HEK293 (cell line): ENCODE measurements around the gene SLF2.
A peak's percentile ranks its signal among the peaks of the same experiment; 100 is the strongest.

Experiments used
- CTCF ChIA-PET: fragments of 350-600 bp; formaldehyde crosslinking; extraction: SDS; loops from one replicate; lab custom pipeline; 2021; ENCODE audit warnings: antibody characterized with exemption; lab: Yijun Ruan, JAX
- POLR2A ChIA-PET: fragments of 300-600 bp; formaldehyde crosslinking; extraction: SDS; loops from one replicate; lab custom pipeline; 2020; ENCODE audit warnings: antibody characterized with exemption, inconsistent platforms; lab: Yijun Ruan, JAX
- H3K27ac ChIP-seq: fragments of 200-500 bp; sonication (Bioruptor generic); 2 replicates; pipeline ENCODE4 v1.5.1; 2014; ENCODE audit warnings: low read depth, low read length, control low read depth, inconsistent platforms; ENCODE audit errors: extremely low read depth
- H3K36me3 ChIP-seq, 2 experiments: fragments of 200-500 bp in 1 of 2; sonication (Bioruptor generic) in 1 of 2; 1 replicate in 1 of 2; 2 replicates in 1 of 2; pipeline ENCODE4 v1.5.1; 2014 to 2017; ENCODE audit warnings: inconsistent platforms in 2 of 2, low read length in 2 of 2; ENCODE audit not compliant: control insufficient read depth in 2 of 2, insufficient read depth in 1 of 2
- H3K4me1 ChIP-seq: fragments of 200-500 bp; sonication (Bioruptor generic); 2 replicates; pipeline ENCODE4 v1.5.1; 2014; ENCODE audit warnings: mild to moderate bottlenecking, low read length, inconsistent platforms; ENCODE audit not compliant: control insufficient read depth, insufficient read depth
- H3K4me3 ChIP-seq: 2 replicates; pipeline ENCODE4 v1.5.1; 2011; ENCODE audit warnings: low read depth, mild to moderate bottlenecking, control low read depth, low read length, moderate library complexity
- H3K9me3 ChIP-seq: fragments of 200-500 bp; sonication (Bioruptor generic); 2 replicates; pipeline ENCODE4 v1.5.1; 2014; ENCODE audit warnings: low read depth, low read length, inconsistent platforms; ENCODE audit not compliant: control insufficient read depth, insufficient read depth
- BCL6B ChIP-seq: fragments of 450-650 bp; formaldehyde crosslinking; IDR thresholded peaks from 2 replicates; pipeline ENCODE4 v1.5.1; 2017; ENCODE audit warnings: missing biosample characterization, missing genetic modification characterization
- CTCF ChIP-seq: fragments of 450-650 bp; formaldehyde crosslinking; IDR thresholded peaks from 2 replicates; pipeline ENCODE4 v1.5.1; 2016; ENCODE audit warnings: missing biosample characterization, missing genetic modification characterization
- GFI1B ChIP-seq: fragments of 450-650 bp; formaldehyde crosslinking; IDR thresholded peaks from 2 replicates; pipeline ENCODE4 v1.5.1; 2016; ENCODE audit warnings: missing biosample characterization, missing genetic modification characterization
- HIC1 ChIP-seq: fragments of 450-650 bp; formaldehyde crosslinking; IDR thresholded peaks from 2 replicates; pipeline ENCODE4 v1.5.1; 2016; ENCODE audit warnings: missing biosample characterization, missing genetic modification characterization
- HOXC10 ChIP-seq: sonication (generic); formaldehyde crosslinking; IDR thresholded peaks from 2 replicates; pipeline ENCODE4 v1.8.1; 2023; ENCODE audit warnings: mild to moderate bottlenecking, missing genetic modification reagents
- HOXD13 ChIP-seq: sonication (generic); formaldehyde crosslinking; IDR thresholded peaks from 2 replicates; pipeline ENCODE4 v1.8.0; 2022; ENCODE audit warnings: missing genetic modification reagents, borderline replicate concordance
- KLF9 ChIP-seq: fragments of 450-650 bp; formaldehyde crosslinking; IDR thresholded peaks from 2 replicates; pipeline ENCODE4 v1.5.1; 2016; ENCODE audit warnings: missing biosample characterization, missing genetic modification characterization, low read depth
- RBAK ChIP-seq: fragments of 450-650 bp; formaldehyde crosslinking; IDR thresholded peaks from 2 replicates; pipeline ENCODE4 v1.5.1; 2016; ENCODE audit warnings: missing biosample characterization, missing genetic modification characterization
- SCRT1 ChIP-seq: fragments of 450-650 bp; formaldehyde crosslinking; IDR thresholded peaks from 2 replicates; pipeline ENCODE4 v1.5.1; 2016; ENCODE audit warnings: missing biosample characterization, missing genetic modification characterization, borderline replicate concordance
- SP2 ChIP-seq: fragments of 450-650 bp; formaldehyde crosslinking; IDR thresholded peaks from 2 replicates; pipeline ENCODE4 v1.5.1; 2016; ENCODE audit warnings: missing biosample characterization, missing genetic modification characterization
- TCF7L2 ChIP-seq: IDR thresholded peaks from 2 replicates; pipeline ENCODE4 v1.6.1; 2011; ENCODE audit warnings: low read depth, mild to moderate bottlenecking, inconsistent platforms, low read length, moderate library complexity, borderline replicate concordance
- ZBTB21 ChIP-seq: fragments of 450-650 bp; formaldehyde crosslinking; IDR thresholded peaks from 2 replicates; pipeline ENCODE4 v1.5.1; 2017; ENCODE audit warnings: missing biosample characterization, missing genetic modification characterization
- ZNF10 ChIP-seq: fragments of 450-650 bp; formaldehyde crosslinking; IDR thresholded peaks from 2 replicates; pipeline ENCODE4 v1.5.1; 2017; ENCODE audit warnings: missing biosample characterization, missing genetic modification characterization
- ZNF133 ChIP-seq: fragments of 450-650 bp; formaldehyde crosslinking; IDR thresholded peaks from 2 replicates; pipeline ENCODE4 v1.5.1; 2016; ENCODE audit warnings: missing biosample characterization, missing genetic modification characterization
- ZNF138 ChIP-seq: fragments of 450-650 bp; formaldehyde crosslinking; IDR thresholded peaks from 2 replicates; pipeline ENCODE4 v1.5.1; 2016; ENCODE audit warnings: missing biosample characterization, missing genetic modification characterization, borderline replicate concordance
- ZNF16 ChIP-seq: fragments of 450-650 bp; formaldehyde crosslinking; IDR thresholded peaks from 2 replicates; pipeline ENCODE4 v1.5.1; 2016; ENCODE audit warnings: low read depth, missing biosample characterization, missing genetic modification characterization
- ZNF280C ChIP-seq: fragments of 450-650 bp; formaldehyde crosslinking; IDR thresholded peaks from 2 replicates; pipeline ENCODE4 v1.5.1; 2016; ENCODE audit warnings: missing biosample characterization, missing genetic modification characterization
- ZNF311 ChIP-seq: fragments of 450-650 bp; formaldehyde crosslinking; IDR thresholded peaks from 2 replicates; pipeline ENCODE4 v1.5.1; 2017; ENCODE audit warnings: missing biosample characterization, missing genetic modification characterization, borderline replicate concordance
- ZNF449 ChIP-seq: fragments of 450-650 bp; formaldehyde crosslinking; IDR thresholded peaks from 2 replicates; pipeline ENCODE4 v1.5.1; 2017; ENCODE audit warnings: missing biosample characterization, mild to moderate bottlenecking, missing genetic modification characterization, moderate library complexity
- ZNF529 ChIP-seq: fragments of 450-650 bp; formaldehyde crosslinking; IDR thresholded peaks from 2 replicates; pipeline ENCODE4 v1.5.1; 2017; ENCODE audit warnings: missing genetic modification characterization, missing biosample characterization; ENCODE audit not compliant: insufficient replicate concordance
- ZNF660 ChIP-seq: fragments of 450-650 bp; IDR thresholded peaks from 2 replicates; pipeline ENCODE4 v1.5.1; 2018; ENCODE audit warnings: missing biosample characterization, mild to moderate bottlenecking, missing genetic modification characterization
- ZNF664 ChIP-seq: fragments of 450-650 bp; formaldehyde crosslinking; IDR thresholded peaks from 2 replicates; pipeline ENCODE4 v1.5.1; 2016; ENCODE audit warnings: missing biosample characterization, missing genetic modification characterization
- ZNF677 ChIP-seq: fragments of 450-650 bp; IDR thresholded peaks from 2 replicates; pipeline ENCODE4 v1.5.0; 2018; ENCODE audit warnings: missing biosample characterization, mild to moderate bottlenecking, missing genetic modification characterization, moderate library complexity
- ZNF707 ChIP-seq: fragments of 450-650 bp; formaldehyde crosslinking; IDR thresholded peaks from 2 replicates; pipeline ENCODE4 v1.5.1; 2016; ENCODE audit warnings: missing biosample characterization, missing genetic modification characterization
- ZNF76 ChIP-seq: fragments of 450-650 bp; formaldehyde crosslinking; IDR thresholded peaks from 2 replicates; pipeline ENCODE4; 2016; ENCODE audit warnings: low read depth, missing biosample characterization, missing genetic modification characterization, borderline replicate concordance
- ZSCAN23 ChIP-seq: fragments of 450-650 bp; formaldehyde crosslinking; IDR thresholded peaks from 2 replicates; pipeline ENCODE4 v1.5.1; 2016; ENCODE audit warnings: missing biosample characterization, missing genetic modification characterization
- ZSCAN4 ChIP-seq: fragments of 450-650 bp; formaldehyde crosslinking; IDR thresholded peaks from 2 replicates; pipeline ENCODE4 v1.5.1; 2017; ENCODE audit warnings: missing biosample characterization, missing genetic modification characterization

The SLF2 gene

GRCh38 chr10:100912605-100913469 lies at the start of gene SLF2:
Gene SLF2, plus strand, starts transcription at chr10:100912963. Its CDS starts 148 bp downstream, at chr10:100913111.
- POLR2A ChIA-PET, result interaction anchor here (0.8 to 1.9 kb wide), 7 partner anchors 9 to 377 kb away, joined by 3 to 6 read pairs (median 5); partner anchors contain the start of genes HIF1AN, MRPL43 and TWNK
- TF ChIP-seq ZSCAN4 (tag by site-specific recombination) (no peak), ZNF529 (tag by site-specific recombination) (no peak), HIC1 (tag by site-specific recombination) (peak; percentile 99), ZNF664 (tag by site-specific recombination) (no peak), ZNF133 (no peak), ZBTB21 (tag by site-specific recombination) (no peak; the same call in 1 of the 2 replicates), CTCF (tag by site-specific recombination) (no peak), ZNF138 (tag by site-specific recombination) (no peak), TCF7L2 (no peak), ZNF677 (tag by site-specific recombination) (no peak), SCRT1 (tag by site-specific recombination) (no peak), ZNF16 (tag by site-specific recombination) (no peak), ZNF707 (tag by site-specific recombination) (no peak), HOXD13 (CRISPR knock-in tag) (no peak), ZNF76 (tag by site-specific recombination) (peak; percentile 97), ZNF10 (tag by site-specific recombination) (peak; percentile 63; the same call in 1 of the 2 replicates), ZNF449 (tag by site-specific recombination) (no peak), ZSCAN23 (tag by site-specific recombination) (no peak), ZNF280C (tag by site-specific recombination) (no peak), GFI1B (no peak), ZNF311 (tag by site-specific recombination) (no peak), SP2 (peak; percentile 98), ZNF660 (tag by site-specific recombination) (0 out of 2 replicates have a peak, but pooled peaks have one; percentile 10), HOXC10 (CRISPR knock-in tag) (no peak), RBAK (tag by site-specific recombination) (no peak), KLF9 (tag by site-specific recombination) (peak; percentile 96), BCL6B (tag by site-specific recombination) (no peak)

More at GRCh38 chr10:100912605-100913469, at the start of gene SLF2:
- peak within 1 kb of the TSS; percentile 89 for H3K4me3 ChIP-seq
- H3K4me1 ChIP-seq, result peaks cover 8% of the 10 kb centered on the region; the same call in 1 of the 2 replicates
- H3K36me3 ChIP-seq, result peaks cover 23 to 35% of the 10 kb centered on the region in 2 experiments
- no peaks in the 10 kb centered on the region for H3K9me3 ChIP-seq
- H3K27ac ChIP-seq, result peak within 1 kb of the TSS; percentile 83
- CTCF ChIA-PET, result interaction anchor here (0.6 to 1.7 kb wide), 4 partner anchors 16 to 351 kb away, joined by 3 to 4 read pairs (median 4); no protein-coding TSS in a partner anchor
